OCI-LY7 (cell line): Measurements from ENCODE around the gene CAMKV. TPM values are rescaled to one million over a fixed set of nuclear protein-coding genes. Genes with fewer than 3 reads are reported as not detected.

ENCODE experiments used
- BruUV-seq: library from RNA; stranded (reverse); fragments of 400-500 nt; replicated peaks from 2 replicates; lab custom pipeline; 2021; lab: Mats Ljungman, UMichigan
- CTCF ChIA-PET: fragments of 300-600 bp; sonication (Branson Sonifier 250); formaldehyde crosslinking; loops from one replicate; lab custom pipeline; 2022; ENCODE audit warnings: antibody characterized with exemption; ENCODE audit not compliant: unreplicated experiment; lab: Charles Lee
- POLR2A ChIA-PET: fragments of 300-600 bp; sonication (Branson Sonifier 250); formaldehyde crosslinking; loops from one replicate; lab custom pipeline; 2022; ENCODE audit warnings: antibody characterized with exemption; lab: Charles Lee
- DNase-seq: peaks from one replicate; pipeline ENCODE4 v3.0.0-alpha.2; 2015; ENCODE audit warnings: low spot score
- H2AFZ ChIP-seq: fragments of 200-600 bp; sonication (generic), shearing (Covaris generic); 2 replicates; pipeline ENCODE4 v1.6.1; 2014; ENCODE audit warnings: mild to moderate bottlenecking, antibody characterized with exemption, low read length, moderate library complexity
- H3K27ac ChIP-seq: fragments of 200-600 bp; sonication (generic); 2 replicates; pipeline ENCODE4 v1.5.1; 2014; ENCODE audit warnings: mixed run types, low read depth, mild to moderate bottlenecking, moderate library complexity, low read length, inconsistent platforms; ENCODE audit not compliant: poor library complexity, severe bottlenecking
- H3K36me3 ChIP-seq: fragments of 200-600 bp; sonication (generic); 2 replicates; pipeline ENCODE4 v1.6.1; 2014; ENCODE audit warnings: mild to moderate bottlenecking, antibody characterized with exemption, low read length, moderate library complexity, mixed read lengths; ENCODE audit not compliant: insufficient read depth
- H3K4me1 ChIP-seq: fragments of 200-600 bp; sonication (generic); 2 replicates; pipeline ENCODE4 v1.5.1; 2014; ENCODE audit warnings: mild to moderate bottlenecking, low read length; ENCODE audit not compliant: insufficient read depth, poor library complexity, severe bottlenecking
- H3K4me2 ChIP-seq: fragments of 200-600 bp; sonication (generic); 2 replicates; pipeline ENCODE4 v1.6.1; 2014; ENCODE audit warnings: mild to moderate bottlenecking, low read length
- H3K4me3 ChIP-seq: fragments of 200-600 bp; sonication (generic); 2 replicates; pipeline ENCODE4 v1.5.1; 2014; ENCODE audit warnings: mild to moderate bottlenecking, low read depth, low read length; ENCODE audit not compliant: poor library complexity, severe bottlenecking
- H3K79me2 ChIP-seq: fragments of 200-600 bp; sonication (generic); 2 replicates; pipeline ENCODE4 v1.6.1; 2016; ENCODE audit warnings: low read depth, mild to moderate bottlenecking, low read length, moderate library complexity, mixed read lengths; ENCODE audit not compliant: insufficient read depth
- H3K9me2 ChIP-seq: fragments of 200-600 bp; sonication (generic); 2 replicates; pipeline ENCODE4 v1.6.1; 2016; ENCODE audit warnings: mild to moderate bottlenecking, low read length, mixed read lengths; ENCODE audit not compliant: insufficient read depth
- H3K9me3 ChIP-seq: fragments of 200-600 bp; sonication (generic); 2 replicates; pipeline ENCODE4 v1.6.1; 2014; ENCODE audit warnings: mild to moderate bottlenecking, mixed run types, low read length, mixed read lengths
- H4K20me1 ChIP-seq: fragments of 200-600 bp; sonication (generic); 2 replicates; pipeline ENCODE4 v1.6.1; 2014; ENCODE audit warnings: mild to moderate bottlenecking, antibody characterized with exemption, low read length, moderate library complexity, mixed read lengths; ENCODE audit not compliant: insufficient read depth
- EZH2phosphoT487 ChIP-seq: fragments of 200-600 bp; sonication (generic); IDR thresholded peaks from 2 replicates; pipeline ENCODE4 v1.6.1; 2018; ENCODE audit warnings: low read depth, borderline replicate concordance, mild to moderate bottlenecking, mixed run types, antibody characterized with exemption, low read length, moderate library complexity, mixed read lengths
- intact Hi-C: fragments of 100-400 bp; cut with micrococcal nuclease; formaldehyde crosslinking; loops from one replicate; pipeline ENCODE4 v1.10.0; 2022; ENCODE audit not compliant: unreplicated experiment
- total RNA-seq, 2 experiments: library from RNA; depleted of rRNA in 1 of 2; stranded (reverse); fragments of >200 nt in 1 of 2; shearing (Covaris generic) in 1 of 2; gene quantifications; 2 replicates each; pipeline ENCODE4 v1.2.3, GENCODE V29; 2014 to 2022
- TF ChIP-seq, protein P1 (sequence below): fragments of 200-600 bp; sonication (generic); conservative IDR thresholded peaks from 2 replicates; pipeline ENCODE4 v1.5.1; 2014; ENCODE audit warnings: mild to moderate bottlenecking, antibody characterized with exemption, low read length, moderate library complexity, mixed read lengths

CAMKV gene
- total RNA-seq, 2 experiments from 2014 or later: 0.63 TPM; not detected in 1

DNA sequence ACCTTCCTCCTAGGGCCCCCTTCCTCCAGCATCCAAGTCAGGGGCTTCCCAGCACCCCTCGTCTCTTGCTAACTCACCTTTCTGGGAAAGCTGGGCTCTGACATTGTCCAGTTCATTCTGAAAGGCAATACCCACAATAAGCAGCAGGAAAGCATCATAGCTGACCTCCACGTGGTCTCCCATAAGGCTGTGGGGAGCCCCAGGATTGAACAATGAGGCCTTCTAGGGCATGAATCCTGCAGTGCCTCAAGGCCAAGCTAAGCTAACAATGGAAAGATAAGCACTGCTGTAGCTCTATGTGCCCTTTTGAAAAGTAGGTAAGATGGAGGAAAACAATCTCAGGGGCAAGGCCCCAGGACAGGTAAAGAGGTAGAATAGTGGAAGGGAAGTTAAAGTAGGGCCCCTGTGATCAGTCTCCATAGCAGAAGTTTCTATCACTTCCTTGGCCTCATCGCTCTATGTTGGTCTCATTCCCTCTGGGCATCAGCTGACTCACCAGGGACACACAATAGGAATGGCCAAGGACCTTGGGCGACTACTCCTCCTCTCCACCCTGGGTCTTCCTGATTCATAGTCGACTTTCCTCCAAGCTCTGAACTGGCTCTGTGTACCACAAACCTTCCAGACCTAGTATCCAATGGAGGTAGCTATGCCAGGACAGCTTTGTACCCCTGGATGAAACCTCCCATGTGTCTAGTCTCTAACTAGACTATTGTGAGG lies 25.1 kb downstream of the CAMKV start:
- ChIA-PET CTCF (interaction anchor here (1.1 kb wide), 1 partner anchor 41 kb away, joined by 3 read pairs; no protein-coding TSS in a partner anchor), POLR2A (interaction anchor here (1.3 to 1.5 kb wide), 2 partner anchors 11 to 42 kb away, joined by 3 to 4 read pairs; no protein-coding TSS in a partner anchor)
- Histone ChIP-seq H3K79me2 (peaks cover 4% of the 10 kb centered on the region; the same call in 1 of the 2 replicates), H3K27ac (no peak overlapping the region), H3K36me3 (peaks cover 79% of the 10 kb centered on the region), H3K4me2 (no peak overlapping the region), H3K4me1 (peaks cover 3% of the 10 kb centered on the region), H3K4me3 (no peak overlapping the region), H2AFZ (no peak overlapping the region), H4K20me1 (no peaks in the 10 kb centered on the region), H3K9me3 (no peaks in the 10 kb centered on the region), H3K9me2 (no peaks in the 10 kb centered on the region)
- intact Hi-C loops: no loop called here
- no peak for DNase-seq
- no TSS peak for BruUV-seq
- TF ChIP-seq, protein P1, sequence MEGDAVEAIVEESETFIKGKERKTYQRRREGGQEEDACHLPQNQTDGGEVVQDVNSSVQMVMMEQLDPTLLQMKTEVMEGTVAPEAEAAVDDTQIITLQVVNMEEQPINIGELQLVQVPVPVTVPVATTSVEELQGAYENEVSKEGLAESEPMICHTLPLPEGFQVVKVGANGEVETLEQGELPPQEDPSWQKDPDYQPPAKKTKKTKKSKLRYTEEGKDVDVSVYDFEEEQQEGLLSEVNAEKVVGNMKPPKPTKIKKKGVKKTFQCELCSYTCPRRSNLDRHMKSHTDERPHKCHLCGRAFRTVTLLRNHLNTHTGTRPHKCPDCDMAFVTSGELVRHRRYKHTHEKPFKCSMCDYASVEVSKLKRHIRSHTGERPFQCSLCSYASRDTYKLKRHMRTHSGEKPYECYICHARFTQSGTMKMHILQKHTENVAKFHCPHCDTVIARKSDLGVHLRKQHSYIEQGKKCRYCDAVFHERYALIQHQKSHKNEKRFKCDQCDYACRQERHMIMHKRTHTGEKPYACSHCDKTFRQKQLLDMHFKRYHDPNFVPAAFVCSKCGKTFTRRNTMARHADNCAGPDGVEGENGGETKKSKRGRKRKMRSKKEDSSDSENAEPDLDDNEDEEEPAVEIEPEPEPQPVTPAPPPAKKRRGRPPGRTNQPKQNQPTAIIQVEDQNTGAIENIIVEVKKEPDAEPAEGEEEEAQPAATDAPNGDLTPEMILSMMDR: no peak
- no peak for TF ChIP-seq EZH2phosphoT487

GRCh38 chr3:49842843-49843517 lies 26.7 kb downstream of the CAMKV start:
- CTCF ChIA-PET: no interaction called here
- peaks cover 3% of the 10 kb centered on the region for H3K4me1 ChIP-seq
- H3K4me2 ChIP-seq: no peak overlapping the region
- POLR2A ChIA-PET: no interaction called here
- H3K36me3 ChIP-seq: peaks cover 84% of the 10 kb centered on the region
- intact Hi-C loops: no loop called here
- H3K4me3 ChIP-seq: no peak overlapping the region
- DNase-seq: no peak
- TF ChIP-seq, protein P1: no peak
- TF ChIP-seq EZH2phosphoT487: no peak
- no peaks in the 10 kb centered on the region for H4K20me1 ChIP-seq
- no peak overlapping the region for H3K27ac ChIP-seq
- no TSS peak for BruUV-seq
- H2AFZ ChIP-seq: no peak overlapping the region
- H3K9me3 ChIP-seq: no peaks in the 10 kb centered on the region
- H3K79me2 ChIP-seq: no peaks in the 10 kb centered on the region
- H3K9me2 ChIP-seq: no peaks in the 10 kb centered on the region
